ENCODE results near the gene TACR2.
"Not testable (repeated sequence)": the region's sequence is repeated elsewhere in the genome, so short reads cannot be mapped to it uniquely, and the experiment has no call there.

The TACR2 gene

GRCh38 chr10:69450395-69450794 lies 33.7 kb upstream of the TACR2 start:
- not testable (repeated sequence) for DNase-seq

GRCh38 chr10:69449841-69450240 lies 33.1 kb upstream of the TACR2 start:
- peak; percentile 67 for DNase-seq

GRCh38 chr10:69446650-69447151 lies 30.0 kb upstream of the TACR2 start:
- peak; percentile 88 for DNase-seq

- no peak for DNase-seq
Observed at GRCh38 chr10:69446229-69446628, 29.5 kb upstream of the TACR2 start.

- no peak for DNase-seq
Observed at GRCh38 chr10:69445041-69445440, 28.3 kb upstream of the TACR2 start.

GRCh38 chr10:69443354-69443753 lies 26.6 kb upstream of the TACR2 start:
- DNase-seq, result no peak

DNA sequence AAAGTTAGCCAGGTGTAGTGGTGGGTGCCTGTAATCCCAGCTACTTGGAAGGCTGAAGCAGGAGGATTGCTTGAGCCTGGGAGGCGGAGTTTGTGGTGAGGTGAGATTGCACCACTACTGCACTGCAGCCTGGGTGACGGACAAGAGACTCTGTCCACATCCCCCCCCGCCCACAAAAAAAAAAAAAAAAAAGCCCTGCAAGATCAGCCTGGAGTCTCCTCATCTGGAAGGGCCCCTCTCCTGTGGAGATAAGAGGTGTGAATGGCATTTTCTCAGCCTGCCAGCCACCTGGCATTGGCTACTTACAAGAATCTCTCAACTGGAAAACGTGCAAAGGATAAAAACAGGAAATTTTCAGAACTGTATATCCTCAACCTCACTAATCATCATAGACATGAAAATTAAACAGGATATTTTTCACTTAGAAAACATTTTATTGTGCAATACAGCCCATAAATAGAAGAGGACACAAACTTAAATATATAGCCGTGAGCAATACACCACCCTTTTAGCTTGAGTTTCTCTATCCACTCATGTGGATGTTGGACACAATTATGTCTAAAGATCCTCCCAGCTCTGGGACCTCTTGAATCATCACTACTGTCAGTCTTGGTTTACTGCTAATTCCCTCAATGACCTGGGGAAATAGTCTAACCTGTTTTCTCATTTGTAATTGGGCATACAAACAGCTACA lies 23.2 kb upstream of the TACR2 start:
- DNase-seq, result no peak

DNA sequence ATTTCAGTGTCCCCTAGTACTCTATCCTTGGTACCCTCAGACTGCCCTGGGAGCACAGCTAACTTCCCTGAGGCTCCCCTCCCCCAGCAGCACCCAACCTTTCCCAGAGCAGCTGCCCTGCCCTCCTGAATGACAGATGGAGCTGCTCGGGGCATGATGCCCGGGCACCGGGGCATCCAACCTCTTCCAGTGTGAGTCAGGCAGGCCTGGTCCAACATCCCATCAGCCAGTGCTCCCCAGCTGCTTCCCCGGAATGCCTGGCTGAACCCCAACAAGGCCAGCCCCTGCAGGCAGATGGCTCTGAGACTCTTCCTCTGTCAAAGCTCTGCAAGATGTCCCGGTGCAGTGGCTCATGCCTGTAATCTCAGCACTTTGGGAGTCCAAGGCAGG lies 22.6 kb upstream of the TACR2 start:
- DNase-seq, result no peak

GRCh38 chr10:69438536-69439349 lies 22.0 kb upstream of the TACR2 start:
- DNase-seq, result peak; percentile 54

DNA sequence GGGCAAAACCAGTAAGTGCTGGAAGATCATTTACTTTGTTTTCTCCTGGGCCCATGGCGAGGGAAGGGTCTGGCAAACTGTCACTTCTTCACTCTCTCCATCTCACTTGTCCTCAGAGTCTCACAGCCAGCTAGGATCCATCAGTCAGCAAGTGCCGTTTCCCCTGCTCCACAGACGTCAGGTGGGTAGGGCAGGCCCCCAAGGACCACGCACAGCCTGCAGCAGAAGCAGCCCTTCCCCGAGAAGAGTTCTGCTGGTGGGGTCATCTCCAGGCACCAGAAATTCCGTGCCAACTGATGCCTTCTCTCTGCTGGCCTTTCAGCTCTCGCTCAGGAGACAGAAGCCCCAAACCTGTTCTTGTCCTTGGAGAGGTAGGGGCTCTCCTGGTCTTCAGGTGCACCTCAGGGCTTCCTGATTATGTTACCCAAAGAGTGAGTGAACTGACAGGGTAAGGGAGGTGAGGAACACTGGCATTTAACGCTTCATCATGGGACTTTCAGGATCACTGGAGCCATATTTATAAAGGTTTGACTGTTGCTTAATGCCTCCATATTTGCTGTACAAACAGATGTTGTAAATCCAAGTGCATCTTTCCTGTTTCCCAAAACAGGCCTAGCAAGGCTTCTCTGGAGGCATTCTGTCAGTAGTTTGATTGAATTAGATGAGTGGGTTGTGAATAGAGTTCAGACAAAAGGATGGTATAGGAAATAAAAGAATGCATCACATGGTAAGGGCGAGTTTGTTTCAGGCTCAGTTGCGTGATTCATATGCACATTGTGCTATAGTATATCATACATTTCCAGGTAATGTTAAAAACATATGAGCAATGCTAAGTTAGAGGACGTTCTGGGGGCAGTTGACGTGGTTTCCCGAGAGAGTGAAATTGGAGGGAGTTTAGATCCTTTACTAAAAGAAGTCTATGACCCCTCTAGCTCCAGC lies 20.9 kb upstream of the TACR2 start:
- no peak for DNase-seq

GRCh38 chr10:69435966-69436520 lies 19.3 kb upstream of the TACR2 start:
- DNase-seq, result no peak

DNA sequence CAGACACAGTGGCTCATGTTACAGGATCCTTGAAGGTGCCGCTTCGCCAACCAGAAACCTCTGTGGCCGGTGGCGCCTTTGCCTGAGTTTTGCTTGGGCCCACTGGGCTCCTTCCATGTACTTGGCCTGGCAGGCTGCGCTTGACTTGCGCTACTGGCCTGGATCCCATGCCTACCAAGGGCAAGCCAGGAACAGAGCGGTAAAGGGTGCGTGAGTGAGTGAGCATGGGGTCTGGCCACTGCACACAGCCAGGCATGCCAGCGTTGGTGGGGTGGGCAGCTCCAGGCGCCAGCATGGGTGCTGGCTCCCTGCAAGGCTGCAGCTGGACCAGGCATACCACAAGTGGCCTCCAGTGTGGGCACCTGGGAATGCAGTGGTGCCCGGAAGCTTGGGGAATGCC lies 18.2 kb upstream of the TACR2 start:
- DNase-seq, result no peak

DNA sequence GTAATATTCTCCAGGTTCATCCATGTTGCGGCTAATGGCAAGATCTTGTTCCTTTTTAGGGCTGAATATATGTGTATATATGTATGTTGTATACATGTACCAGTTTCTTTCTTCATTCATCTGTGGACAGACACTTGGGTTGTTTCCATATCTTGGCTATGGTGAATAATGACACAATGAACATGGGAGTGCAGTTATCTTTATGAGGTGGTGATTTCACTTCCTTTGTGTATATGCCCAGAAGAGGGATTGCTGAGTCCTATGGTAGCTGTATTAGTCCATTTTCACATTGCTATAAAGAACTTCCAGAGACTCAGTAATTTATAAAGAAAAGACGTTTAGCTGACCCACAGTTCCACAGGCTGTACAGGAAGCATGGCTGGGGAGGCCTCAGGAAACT lies 17.5 kb upstream of the TACR2 start:
- DNase-seq, result no peak

GRCh38 chr10:69428165-69428564 lies 11.4 kb upstream of the TACR2 start:
- no peak for DNase-seq

GRCh38 chr10:69426376-69426727 lies 9.6 kb upstream of the TACR2 start:
- DNase-seq, result no peak

- no peak for DNase-seq
Observed at GRCh38 chr10:69425511-69426298, 9.0 kb upstream of the TACR2 start.

GRCh38 chr10:69425041-69425440 lies 8.3 kb upstream of the TACR2 start:
- peak; percentile 43 for DNase-seq

DNA sequence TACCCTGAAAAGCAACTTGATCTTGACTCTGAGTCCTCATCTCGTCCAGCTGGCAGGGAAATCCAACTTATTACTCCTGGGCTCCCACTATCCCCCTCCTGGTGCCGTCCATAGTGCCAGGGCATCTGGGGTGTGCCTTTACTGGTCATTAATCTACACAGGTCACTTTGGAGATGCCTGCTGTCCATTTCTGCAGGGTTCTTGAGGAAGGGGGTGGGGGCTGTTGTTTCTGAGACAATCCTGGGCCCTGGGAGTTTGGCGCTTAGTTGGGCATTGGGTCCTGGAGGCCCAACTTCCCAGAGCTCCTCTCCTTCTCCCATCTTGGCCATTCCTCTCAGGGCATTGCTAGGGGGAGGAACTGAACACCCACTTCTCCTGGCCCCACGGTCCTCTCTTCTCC lies 6.0 kb upstream of the TACR2 start:
- no peak for DNase-seq

DNA sequence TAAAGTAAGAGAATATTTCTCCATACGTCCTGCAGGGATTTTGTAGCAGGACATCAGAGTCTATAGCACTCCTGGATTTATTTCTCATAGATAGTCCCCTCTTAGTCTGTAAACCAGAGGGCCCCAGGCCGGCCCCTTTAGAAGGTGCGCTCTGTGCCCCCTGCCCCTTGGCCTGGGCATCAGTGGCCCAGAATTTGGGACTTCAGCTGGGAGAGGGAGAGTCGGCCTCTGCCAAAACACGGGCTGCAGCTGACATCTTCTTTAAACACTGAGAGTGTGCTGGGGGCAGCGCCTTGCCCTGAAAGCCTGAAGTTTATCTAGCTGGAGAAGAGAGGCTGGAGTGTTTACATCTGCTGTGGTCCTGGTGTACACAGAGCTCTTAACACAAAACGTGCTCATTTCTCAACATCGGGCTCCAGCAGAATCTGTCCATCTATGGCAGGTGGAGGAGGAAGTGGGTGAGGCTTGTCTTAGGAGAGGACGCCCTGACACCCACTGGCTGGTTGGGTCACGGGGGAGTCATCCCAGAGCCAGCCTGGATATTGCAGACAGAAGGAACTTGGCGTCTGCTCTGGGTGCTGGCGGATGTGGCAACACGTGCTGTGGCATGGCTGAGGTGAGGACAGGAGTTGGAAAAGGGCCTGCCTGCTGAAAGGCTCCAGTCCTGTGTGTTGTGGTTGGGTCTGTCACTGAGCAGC lies 5.0 kb upstream of the TACR2 start:
- DNase-seq, result no peak

GRCh38 chr10:69419744-69420126 lies 3.0 kb upstream of the TACR2 start:
- DNase-seq, result no peak

DNA sequence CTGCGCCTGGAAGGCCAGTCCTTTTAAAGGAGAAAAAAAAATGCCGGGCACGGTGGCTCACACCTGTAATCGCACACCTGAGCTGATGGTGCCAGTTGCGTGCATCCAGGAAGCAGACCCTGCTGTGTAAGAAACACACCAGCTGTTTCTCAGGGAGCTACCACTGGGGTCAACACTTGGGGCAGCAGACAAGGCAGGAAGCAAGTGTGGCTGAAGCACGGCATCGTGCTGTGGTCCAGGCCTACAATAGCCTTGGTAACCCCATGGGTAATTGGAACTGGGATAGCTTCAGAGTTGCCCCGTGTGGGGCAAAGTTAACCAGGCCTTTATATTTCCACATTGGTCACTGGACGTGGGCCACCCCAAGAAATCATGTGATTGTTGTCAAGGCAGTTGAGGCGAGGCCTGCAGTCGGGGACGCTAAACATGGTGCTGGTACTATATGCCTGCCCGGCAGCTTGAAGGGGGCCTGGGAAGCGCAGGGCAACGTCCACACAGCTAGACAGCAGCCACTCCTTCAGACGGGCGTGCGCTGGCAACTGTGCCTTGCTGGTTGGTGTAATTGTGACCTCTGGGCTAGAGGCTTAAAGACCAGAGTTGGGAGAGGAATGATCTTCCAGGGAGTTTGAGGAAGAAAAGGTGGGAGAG lies 2.5 kb upstream of the TACR2 start:
- DNase-seq, result no peak
